NCI-H2196 treated with DMSO at 0.1 percent for 48 hours (cell line): ENCODE measurements around the gene LURAP1L.

Source experiments
- DNase-seq: peaks from one replicate; lab custom pipeline; 2025; ENCODE audit not compliant: unreplicated experiment; lab: John Stamatoyannopoulos, UW

LURAP1L gene

GRCh38 chr9:12812710-12813109, 37.9 kb downstream of the LURAP1L start:
- DNase-seq = no peak

GRCh38 chr9:12813533-12813932, 38.7 kb downstream of the LURAP1L start:
- DNase-seq = no peak

- DNase-seq = peak; percentile 95
Measured at GRCh38 chr9:12813960-12814876, 39.4 kb downstream of the LURAP1L start.

GRCh38 chr9:12814877-12815237, 40.0 kb downstream of the LURAP1L start:
- DNase-seq = no peak

- DNase-seq = no peak
Measured at GRCh38 chr9:12815888-12816287, 41.1 kb downstream of the LURAP1L start.

GRCh38 chr9:12816656-12817101, 41.9 kb downstream of the LURAP1L start:
- peak; percentile 44 for DNase-seq

- no peak for DNase-seq
Measured at GRCh38 chr9:12817702-12818101, 42.9 kb downstream of the LURAP1L start.

GRCh38 chr9:12818431-12819000, 43.7 kb downstream of the LURAP1L start:
- DNase-seq = no peak

- no peak for DNase-seq
Measured at GRCh38 chr9:12819436-12820185, 44.8 kb downstream of the LURAP1L start.

GRCh38 chr9:12822111-12822510, 47.3 kb downstream of the LURAP1L start:
- DNase-seq = no peak

- no peak for DNase-seq
Measured at GRCh38 chr9:12826924-12827565, 52.2 kb downstream of the LURAP1L start.

GRCh38 chr9:12833701-12834100, 58.9 kb downstream of the LURAP1L start:
- no peak for DNase-seq

- no peak for DNase-seq
Measured at GRCh38 chr9:12838546-12838945, 63.7 kb downstream of the LURAP1L start.

GRCh38 chr9:12843735-12844134, 68.9 kb downstream of the LURAP1L start:
- DNase-seq = no peak

- DNase-seq = no peak
Measured at GRCh38 chr9:12846035-12846434, 71.2 kb downstream of the LURAP1L start.

- DNase-seq = no peak
Measured at GRCh38 chr9:12847561-12847960, 72.7 kb downstream of the LURAP1L start.

GRCh38 chr9:12849486-12850003, 74.7 kb downstream of the LURAP1L start:
- DNase-seq = no peak

- no peak for DNase-seq
Measured at GRCh38 chr9:12851341-12852090, 76.7 kb downstream of the LURAP1L start.

- DNase-seq = no peak
Measured at GRCh38 chr9:12853051-12853450, 78.2 kb downstream of the LURAP1L start.

- no peak for DNase-seq
Measured at GRCh38 chr9:12854221-12854620, 79.4 kb downstream of the LURAP1L start.
